PFSK-1 (cell line): ENCODE results near the gene SMC2.

Experiments
- FOXP2 ChIP-seq: optimal IDR thresholded peaks from 2 replicates; pipeline ENCODE3; 2011; ENCODE audit warnings: borderline replicate concordance, control low read depth, inconsistent platforms; ENCODE audit not compliant: insufficient read depth; ENCODE audit errors: extremely low read length, extremely low read depth
- POLR2AphosphoS5 ChIP-seq: IDR thresholded peaks from 2 replicates; pipeline ENCODE4 v1.6.1; 2012; ENCODE audit warnings: low read depth, mild to moderate bottlenecking, control low read depth, low read length, moderate library complexity
- REST ChIP-seq, 2 experiments: IDR thresholded peaks; 2 replicates each; pipeline versions ENCODE4 v1.6.1 to v1.8.0; 2011 to 2012; ENCODE audit warnings: low read depth in 2 of 2, low read length in 2 of 2, control low read depth in 1 of 2, inconsistent platforms in 1 of 2, mild to moderate bottlenecking in 1 of 2, moderate library complexity in 1 of 2; ENCODE audit not compliant: insufficient read depth in 1 of 2
- SIN3A ChIP-seq: IDR thresholded peaks from 2 replicates; pipeline ENCODE4 v1.6.1; 2012; ENCODE audit warnings: mild to moderate bottlenecking, low read length, moderate library complexity, borderline replicate concordance; ENCODE audit not compliant: insufficient read depth
- TAF1 ChIP-seq: IDR thresholded peaks from 2 replicates; pipeline ENCODE4 v1.6.1; 2012; ENCODE audit warnings: low read length, control low read depth, borderline replicate concordance; ENCODE audit not compliant: insufficient read depth

GRCh38 chr9:104093647-104094533 lies at the start of gene SMC2:
- TF ChIP-seq POLR2AphosphoS5 (peak; percentile 96), REST (IDR thresholded peaks at IDR 0.05; ENCODE audit: insufficient read depth in 1 of 2, low read depth in 2 of 2, low read length in 2 of 2) (no peak), SIN3A (0 out of 2 replicates have a peak, but pooled peaks have one; percentile 45), TAF1 (peak; percentile 75; the same call in 1 of the 2 replicates), FOXP2 (no peak)
